ENCODE measurements around the gene SERINC1. TPM values are rescaled to one million over a fixed set of nuclear protein-coding genes. Genes with fewer than 3 reads are reported as not detected.
"Not testable (repeated sequence)": the region's sequence is repeated elsewhere in the genome, so short reads cannot be mapped to it uniquely, and the experiment has no call there.

SERINC1 gene
- total RNA-seq, 2 donors from 2014 or later, result 31.3 to 84.3 TPM

DNA sequence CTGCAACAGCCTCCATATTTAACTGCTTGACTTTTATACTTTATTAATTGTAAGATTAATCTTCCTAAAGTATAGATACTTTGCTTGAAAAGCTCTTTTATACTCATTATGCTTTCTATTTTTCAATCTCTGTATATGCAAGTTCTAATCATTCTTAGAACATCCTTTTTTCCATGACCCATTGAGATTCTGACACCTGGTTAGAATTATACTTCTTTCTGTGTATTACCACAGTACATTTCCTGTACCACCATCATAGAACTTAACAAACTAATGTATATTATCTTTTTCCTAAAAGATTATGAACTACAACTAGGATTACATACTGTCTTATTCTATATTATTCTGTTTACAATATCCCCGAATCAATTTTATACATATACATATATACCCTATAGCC is 13.5 kb downstream of the SERINC1 start:
- no peak for DNase-seq
- WGBS, 2 donors, result 88 to 89% methylated on average over 1 of the region's 1 CpG
- no peak overlapping the region for H3K4me3 ChIP-seq
- no peaks in the 10 kb centered on the region for H3K27me3 ChIP-seq
- no peak for TF ChIP-seq POLR2A (IDR thresholded peaks at IDR 0.05)
- TF ChIP-seq, protein P1, sequence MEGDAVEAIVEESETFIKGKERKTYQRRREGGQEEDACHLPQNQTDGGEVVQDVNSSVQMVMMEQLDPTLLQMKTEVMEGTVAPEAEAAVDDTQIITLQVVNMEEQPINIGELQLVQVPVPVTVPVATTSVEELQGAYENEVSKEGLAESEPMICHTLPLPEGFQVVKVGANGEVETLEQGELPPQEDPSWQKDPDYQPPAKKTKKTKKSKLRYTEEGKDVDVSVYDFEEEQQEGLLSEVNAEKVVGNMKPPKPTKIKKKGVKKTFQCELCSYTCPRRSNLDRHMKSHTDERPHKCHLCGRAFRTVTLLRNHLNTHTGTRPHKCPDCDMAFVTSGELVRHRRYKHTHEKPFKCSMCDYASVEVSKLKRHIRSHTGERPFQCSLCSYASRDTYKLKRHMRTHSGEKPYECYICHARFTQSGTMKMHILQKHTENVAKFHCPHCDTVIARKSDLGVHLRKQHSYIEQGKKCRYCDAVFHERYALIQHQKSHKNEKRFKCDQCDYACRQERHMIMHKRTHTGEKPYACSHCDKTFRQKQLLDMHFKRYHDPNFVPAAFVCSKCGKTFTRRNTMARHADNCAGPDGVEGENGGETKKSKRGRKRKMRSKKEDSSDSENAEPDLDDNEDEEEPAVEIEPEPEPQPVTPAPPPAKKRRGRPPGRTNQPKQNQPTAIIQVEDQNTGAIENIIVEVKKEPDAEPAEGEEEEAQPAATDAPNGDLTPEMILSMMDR (IDR thresholded peaks at IDR 0.05), result no peak
- H3K9me3 ChIP-seq, result no peaks in the 10 kb centered on the region
- intact Hi-C loops (cut with DNase I), result no loop called here
- peaks cover 0 to 8% of the 10 kb centered on the region in 2 donors for H3K36me3 ChIP-seq (replicated peaks in 1 of 2; ENCODE audit: insufficient read depth in 1 of 2, low read depth in 2 of 2)
- no peak for ATAC-seq
- no peak overlapping the region for H3K27ac ChIP-seq
- peaks cover 39% of the 10 kb centered on the region for H3K4me1 ChIP-seq

DNA sequence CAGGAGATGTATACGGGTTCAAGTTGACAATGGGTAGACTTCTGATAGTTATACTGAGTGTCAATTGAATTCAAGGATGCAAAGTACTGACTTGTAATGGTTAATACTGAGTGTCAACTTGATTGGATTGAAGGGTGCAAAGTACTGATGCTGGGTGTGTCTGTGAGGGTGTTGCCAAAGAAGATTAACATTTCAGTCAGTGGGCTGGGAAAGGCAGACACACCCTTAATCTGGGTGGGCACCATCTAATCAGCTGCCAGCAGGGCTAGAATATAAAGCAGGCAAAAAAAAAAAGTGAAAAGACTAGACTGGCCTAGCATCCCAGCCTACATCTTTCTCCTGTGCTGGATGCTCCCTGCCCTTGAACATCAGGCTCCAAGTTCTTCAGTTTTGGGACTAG is 16.5 kb downstream of the SERINC1 start:
- H3K4me1 ChIP-seq, result peaks cover 16% of the 10 kb centered on the region
- H3K27ac ChIP-seq; ATAC-seq; intact Hi-C loops (cut with DNase I); H3K4me3 ChIP-seq; H3K27me3 ChIP-seq; H3K9me3 ChIP-seq; DNase-seq: not testable (repeated sequence)
- WGBS, 2 donors, result 81% methylated on average over 1 of the region's 1 CpG
- H3K36me3 ChIP-seq (replicated peaks in 1 of 2; ENCODE audit: insufficient read depth in 1 of 2, low read depth in 2 of 2), result peaks cover 0 to 18% of the 10 kb centered on the region in 2 donors

DNA sequence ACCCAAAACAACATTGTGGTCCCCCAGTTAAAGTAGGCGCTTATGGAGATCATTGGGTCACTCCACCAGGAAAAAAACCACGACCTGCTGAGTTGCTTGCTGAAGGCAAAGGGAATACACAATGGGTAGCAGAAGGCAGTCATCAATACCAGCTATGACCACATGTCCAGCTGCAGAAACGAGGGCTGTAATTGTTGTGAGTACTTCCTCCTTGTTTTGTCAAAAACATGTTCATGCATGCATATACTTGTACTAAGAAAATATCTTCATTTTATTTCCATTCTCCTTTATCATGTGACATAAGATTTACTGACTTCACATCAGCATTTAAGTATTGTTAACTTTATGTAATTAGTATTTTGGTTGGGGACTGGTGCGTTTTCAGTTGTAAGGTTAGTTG is 16.9 kb downstream of the SERINC1 start:
- no peak overlapping the region for H3K4me3 ChIP-seq
- H3K27me3 ChIP-seq, result no peaks in the 10 kb centered on the region
- TF ChIP-seq, protein P1 (IDR thresholded peaks at IDR 0.05), result no peak
- TF ChIP-seq POLR2A (IDR thresholded peaks at IDR 0.05), result no peak
- peaks cover 0 to 18% of the 10 kb centered on the region in 2 donors for H3K36me3 ChIP-seq (replicated peaks in 1 of 2; ENCODE audit: insufficient read depth in 1 of 2, low read depth in 2 of 2)
- H3K9me3 ChIP-seq, result no peaks in the 10 kb centered on the region
- H3K4me1 ChIP-seq, result peaks cover 12% of the 10 kb centered on the region
- no peak for DNase-seq
- 81 to 91% methylated on average over 4 of the region's 4 CpGs for WGBS, 2 donors
- intact Hi-C loops (cut with DNase I), result no loop called here
- no peak for ATAC-seq
- H3K27ac ChIP-seq, result no peak overlapping the region

DNA sequence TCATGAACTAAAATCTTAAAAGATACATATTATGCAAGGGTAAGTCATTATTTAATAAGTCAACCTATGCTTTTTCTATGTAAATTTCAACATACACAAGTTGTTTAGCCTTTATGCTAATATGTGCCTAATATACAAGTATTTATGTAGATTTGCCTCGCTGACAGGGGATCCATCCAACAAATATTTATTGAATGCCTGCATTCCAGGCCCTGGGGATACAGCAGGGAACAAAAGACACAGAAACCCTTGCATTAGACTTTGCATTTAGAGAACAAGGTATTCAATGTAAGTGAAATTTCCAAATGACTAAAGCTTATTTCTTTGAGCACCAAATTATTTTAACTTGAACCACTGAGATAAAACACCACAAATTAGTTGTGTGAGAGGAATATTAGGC is 19.1 kb downstream of the SERINC1 start:
- no peak for DNase-seq
- ATAC-seq, result no peak
- H3K9me3 ChIP-seq, result no peaks in the 10 kb centered on the region
- no peak for TF ChIP-seq POLR2A (IDR thresholded peaks at IDR 0.05)
- TF ChIP-seq, protein P1 (IDR thresholded peaks at IDR 0.05), result no peak
- intact Hi-C loops (cut with DNase I), result no loop called here
- H3K27me3 ChIP-seq, result no peaks in the 10 kb centered on the region
- H3K36me3 ChIP-seq (replicated peaks in 1 of 2; ENCODE audit: insufficient read depth in 1 of 2, low read depth in 2 of 2), result peaks cover 0 to 18% of the 10 kb centered on the region in 2 donors
- no peak overlapping the region for H3K27ac ChIP-seq
- no peak overlapping the region for H3K4me3 ChIP-seq
- 49 to 68% methylated on average over 1 of the region's 1 CpG for WGBS, 2 donors
- no peaks in the 10 kb centered on the region for H3K4me1 ChIP-seq

DNA sequence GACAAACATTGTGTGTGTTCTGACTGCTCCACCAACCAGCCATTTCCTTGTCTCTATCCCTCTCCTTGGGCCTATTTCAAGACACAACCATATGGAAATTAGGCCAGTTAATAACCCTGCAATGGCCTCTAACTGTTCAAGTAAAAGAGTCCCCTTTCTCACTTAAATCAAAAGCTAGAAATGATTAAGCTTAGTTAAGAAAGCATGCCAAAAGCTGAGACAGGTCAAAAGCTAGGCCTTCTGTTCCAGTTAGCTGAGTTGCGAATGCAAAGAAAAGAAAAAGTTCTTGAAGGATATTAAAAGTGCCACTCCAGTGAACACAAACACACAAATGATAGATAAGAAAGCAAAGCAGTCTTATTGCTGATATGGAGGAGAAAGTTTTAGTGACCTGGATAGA is 22.5 kb downstream of the SERINC1 start:
- Histone ChIP-seq H3K4me3 (no peak overlapping the region), H3K27ac (no peak overlapping the region), H3K4me1 (no peaks in the 10 kb centered on the region), H3K27me3 (no peaks in the 10 kb centered on the region), H3K9me3 (no peaks in the 10 kb centered on the region), H3K36me3 (replicated peaks in 1 of 2; ENCODE audit: insufficient read depth in 1 of 2, low read depth in 2 of 2) (peaks cover 7 to 26% of the 10 kb centered on the region in 2 donors)
- 59 to 76% methylated on average over 1 of the region's 1 CpG for WGBS, 2 donors
- no peak for ATAC-seq
- TF ChIP-seq POLR2A (IDR thresholded peaks at IDR 0.05), result no peak
- TF ChIP-seq, protein P1 (IDR thresholded peaks at IDR 0.05), result no peak
- intact Hi-C loops (cut with DNase I), result no loop called here
- DNase-seq, result no peak
